GM19099 (cell line): ENCODE data around the gene DPYD.

Source experiments
- POLR2A ChIP-seq: IDR thresholded peaks from 3 replicates; pipeline ENCODE4 v1.6.1; 2011; ENCODE audit warnings: low read depth; ENCODE audit not compliant: insufficient read length; ENCODE audit errors: extremely low read depth

Gene DPYD

GRCh38 chr1:97505289-97505688 is 415.5 kb downstream of the DPYD start:
- TF ChIP-seq POLR2A, result no peak

GRCh38 chr1:97502360-97502759 is 418.5 kb downstream of the DPYD start:
- TF ChIP-seq POLR2A, result no peak

GRCh38 chr1:97501628-97502027 is 419.2 kb downstream of the DPYD start:
- TF ChIP-seq POLR2A, result no peak

GRCh38 chr1:97500760-97501159 is 420.1 kb downstream of the DPYD start:
- no peak for TF ChIP-seq POLR2A

- no peak for TF ChIP-seq POLR2A
Observed at GRCh38 chr1:97499667-97500066, 421.2 kb downstream of the DPYD start.

- no peak for TF ChIP-seq POLR2A
Observed at GRCh38 chr1:97489834-97490233, 431.0 kb downstream of the DPYD start.

GRCh38 chr1:97488530-97488929 is 432.3 kb downstream of the DPYD start:
- no peak for TF ChIP-seq POLR2A

- TF ChIP-seq POLR2A, result no peak
Observed at GRCh38 chr1:97482022-97482421, 438.8 kb downstream of the DPYD start.

- no peak for TF ChIP-seq POLR2A
Observed at GRCh38 chr1:97467445-97467844, 453.4 kb downstream of the DPYD start.

- TF ChIP-seq POLR2A, result no peak
Observed at GRCh38 chr1:97464305-97464704, 456.5 kb downstream of the DPYD start.

- no peak for TF ChIP-seq POLR2A
Observed at GRCh38 chr1:97461782-97462181, 459.1 kb downstream of the DPYD start.

- no peak for TF ChIP-seq POLR2A
Observed at GRCh38 chr1:97457446-97458089, 463.3 kb downstream of the DPYD start.

- no peak for TF ChIP-seq POLR2A
Observed at GRCh38 chr1:97451944-97452343, 468.9 kb downstream of the DPYD start.

- TF ChIP-seq POLR2A, result no peak
Observed at GRCh38 chr1:97451046-97451826, 469.6 kb downstream of the DPYD start.

- no peak for TF ChIP-seq POLR2A
Observed at GRCh38 chr1:97441966-97442365, 478.9 kb downstream of the DPYD start.

- no peak for TF ChIP-seq POLR2A
Observed at GRCh38 chr1:97433824-97434177, 487.0 kb downstream of the DPYD start.
